Endothelial cell of umbilical vein (primary cell): ENCODE measurements around the gene MAP3K10. TPM values are rescaled to one million over a fixed set of nuclear protein-coding genes. Genes with fewer than 3 reads are reported as not detected.

Experiments used
- BruUV-seq: library from RNA; stranded (reverse); fragments of 400-500 nt; replicated peaks from 2 replicates; lab custom pipeline; 2021; lab: Mats Ljungman, UMichigan
- CTCF ChIA-PET: fragments of 300-600, 350-600 bp; sonication (Branson Sonifier 250); formaldehyde crosslinking; loops from one replicate; lab custom pipeline; 2021; ENCODE audit warnings: antibody characterized with exemption, inconsistent platforms; lab: Charles Lee
- POLR2A ChIA-PET: fragments of 300-600, 350-600 bp; sonication (Branson Sonifier 250); formaldehyde crosslinking; loops from one replicate; lab custom pipeline; 2021; ENCODE audit warnings: antibody characterized with exemption, inconsistent platforms; lab: Charles Lee
- DNase-seq: peaks from one replicate; pipeline ENCODE4 v3.0.0-alpha.2; 2011; ENCODE audit warnings: low read depth, low spot score
- FAIRE-seq: peaks from 2 replicates; lab custom pipeline; 2011; peaks lifted over from hg19 to GRCh38; lab: Jason Lieb, UNC
- H2AFZ ChIP-seq: 2 replicates; pipeline ENCODE4 v1.6.0; 2012; ENCODE audit warnings: low read depth, low read length, control low read depth, inconsistent platforms
- H3K27ac ChIP-seq: 2 replicates; pipeline ENCODE4 v1.5.1; 2011; ENCODE audit warnings: low read depth, mild to moderate bottlenecking, control low read depth, low read length, moderate library complexity; ENCODE audit not compliant: insufficient read depth
- H3K27me3 ChIP-seq, 2 experiments: 2 replicates each; pipeline versions ENCODE4 v1.6.0 to v1.6.1; 2011; ENCODE audit warnings: low read length in 2 of 2, mixed read lengths in 1 of 2; ENCODE audit not compliant: control insufficient read depth in 2 of 2, insufficient read depth in 2 of 2
- H3K36me3 ChIP-seq, 2 experiments: 2 replicates in 1 of 2; 3 replicates in 1 of 2; pipeline ENCODE4 v1.5.1; 2011; ENCODE audit warnings: low read length in 2 of 2, mild to moderate bottlenecking in 1 of 2, moderate library complexity in 1 of 2; ENCODE audit not compliant: control insufficient read depth in 2 of 2, insufficient read depth in 2 of 2; ENCODE audit errors: extremely low read depth in 1 of 2
- H3K4me1 ChIP-seq: 3 replicates; pipeline ENCODE4 v1.5.1; 2011; ENCODE audit warnings: mild to moderate bottlenecking, low read length; ENCODE audit not compliant: control insufficient read depth, insufficient read depth; ENCODE audit errors: extremely low read depth
- H3K4me2 ChIP-seq: 2 replicates; pipeline ENCODE4 v1.6.1; 2011; ENCODE audit warnings: low read length, control low read depth, mixed read lengths; ENCODE audit not compliant: insufficient read depth
- H3K4me3 ChIP-seq, 3 experiments: fragments of 200-600 bp in 1 of 3; sonication (generic), shearing (Covaris generic) in 1 of 3; replicated peaks in 1 of 3; 2 replicates each; pipeline ENCODE4 v1.5.1; 2011 to 2016; ENCODE audit warnings: control low read depth in 3 of 3, low read length in 3 of 3, mild to moderate bottlenecking in 2 of 3, inconsistent platforms in 1 of 3, low read depth in 1 of 3, moderate library complexity in 1 of 3; ENCODE audit not compliant: insufficient read depth in 1 of 3
- H3K79me2 ChIP-seq: 2 replicates; pipeline ENCODE4 v1.6.0; 2012; ENCODE audit warnings: low read length, inconsistent platforms; ENCODE audit not compliant: control insufficient read depth, insufficient read depth
- H3K9ac ChIP-seq: replicated peaks from 2 replicates; pipeline ENCODE3; 2011; ENCODE audit warnings: low read length, control low read depth; ENCODE audit not compliant: insufficient read depth; ENCODE audit errors: extremely low read depth
- H3K9me1 ChIP-seq: replicated peaks from 3 replicates; pipeline ENCODE4 v1.6.0; 2011; ENCODE audit warnings: mild to moderate bottlenecking, low read length; ENCODE audit not compliant: control insufficient read depth, insufficient read depth; ENCODE audit errors: extremely low read depth
- H3K9me3 ChIP-seq: replicated peaks from 2 replicates; pipeline ENCODE4 v1.5.1; 2012; ENCODE audit warnings: low read length, inconsistent platforms; ENCODE audit not compliant: control insufficient read depth, insufficient read depth
- H4K20me1 ChIP-seq: replicated peaks from 2 replicates; pipeline ENCODE3; 2011; ENCODE audit warnings: mild to moderate bottlenecking, low read length; ENCODE audit not compliant: control insufficient read depth, insufficient read depth; ENCODE audit errors: extremely low read depth
- POLR2AphosphoS5 ChIP-seq: IDR thresholded peaks from 2 replicates; pipeline ENCODE4 v1.6.1; 2012; ENCODE audit warnings: low read depth, mild to moderate bottlenecking, control low read depth, low read length, moderate library complexity; ENCODE audit not compliant: insufficient read depth
- dilution Hi-C: fragments of 300-500 bp; cut with MboI; formaldehyde crosslinking; loops from one replicate; pipeline ENCODE4 v1.15.0; 2019; ENCODE audit warnings: low sequenced_read_pairs; ENCODE audit not compliant: extremely low pct_ligation_motif_present
- intact Hi-C: fragments of 100-400 bp; cut with micrococcal nuclease; formaldehyde crosslinking; loops from one replicate; pipeline ENCODE4 v1.10.0; 2022
- polyA plus RNA-seq, 4 experiments: library from polyadenylated mRNA; depleted of rRNA in 3 of 4; stranded (reverse) in 3 of 4; unstranded in 1 of 4; fragments of >200 nt; gene quantifications; 2 replicates each; pipeline versions ENCODE4 v1.2.1 to v1.2.3, GENCODE V29; 2011 to 2012; ENCODE audit warnings: missing spikeins in 1 of 4
- total RNA-seq: library from RNA; stranded (reverse); gene quantifications from 2 replicates; pipeline ENCODE4 v1.2.3, GENCODE V29; 2021
- TF ChIP-seq, protein P1 (sequence below), 2 donors: IDR thresholded peaks; 1 replicate in 1 of 2; 2 replicates in 1 of 2; pipeline ENCODE4 v1.5.1; 2011; ENCODE audit warnings: low read length in 2 of 2, mild to moderate bottlenecking in 2 of 2, moderate library complexity in 2 of 2, control low read depth in 1 of 2, inconsistent platforms in 1 of 2, low read depth in 1 of 2; ENCODE audit not compliant: insufficient read depth in 1 of 2; ENCODE audit errors: extremely low read depth in 1 of 2

The MAP3K10 gene
- total and polyA plus RNA-seq, 2 donors (not counting 3 experiments of a cell fraction or from before 2014, with no cell fraction given), result 6.3 to 19.4 TPM

DNA sequence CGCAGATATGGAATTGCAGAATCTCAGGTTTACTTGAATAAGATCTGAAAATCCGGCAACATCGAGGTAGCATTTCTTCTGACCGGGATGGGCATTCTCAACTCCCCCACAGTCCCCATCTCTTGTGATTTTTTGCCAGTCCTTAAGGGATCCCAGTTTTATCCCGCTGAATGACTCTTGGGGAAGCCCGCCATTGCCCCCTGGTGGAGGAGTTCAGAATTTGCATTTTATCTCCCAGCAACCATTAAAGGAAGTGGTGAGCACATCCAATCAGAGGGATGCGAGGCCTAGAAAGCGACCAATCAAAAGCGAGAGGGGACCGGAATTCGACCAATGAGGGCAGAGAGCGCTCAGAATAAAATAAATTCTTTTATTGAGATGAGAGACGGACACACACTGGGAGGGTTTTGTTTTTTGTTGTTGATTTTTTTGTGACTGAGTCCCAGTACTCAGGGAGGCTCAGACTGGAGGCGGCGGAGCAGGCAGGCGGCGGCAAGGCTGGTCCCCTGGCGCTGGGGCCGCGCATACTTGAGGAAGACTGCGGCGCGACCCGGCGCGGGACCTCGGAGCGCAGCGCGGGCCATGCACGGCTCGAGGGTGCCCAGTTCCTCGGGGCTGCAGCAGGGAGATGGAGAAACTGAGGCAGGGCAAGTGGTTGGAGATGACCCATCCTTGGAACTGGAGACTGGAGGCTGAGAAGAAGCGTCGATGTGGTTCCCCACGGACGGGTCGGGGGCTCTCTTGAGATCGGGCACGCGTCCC lies 30.8 kb downstream of the MAP3K10 start:
- dilution Hi-C loops (no loop called here), intact Hi-C loops (loop anchor here (1.0 to 5.0 kb wide), 4 partner anchors 31 to 251 kb away; partner anchors contain the start of genes MAP3K10 and PSMC4)
- DNase-seq (peak; percentile 91), FAIRE-seq (peak; percentile 88)
- Histone ChIP-seq H3K27ac (no peak overlapping the region), H3K27me3 (peaks cover 23 to 30% of the 10 kb centered on the region in 2 experiments), H3K4me3 (no peak overlapping the region), H2AFZ (no peak overlapping the region), H3K9ac (no peak overlapping the region), H3K4me2 (no peak overlapping the region), H3K4me1 (peaks cover 11% of the 10 kb centered on the region), H3K36me3 (no peaks in the 10 kb centered on the region), H3K9me1 (no peaks in the 10 kb centered on the region), H4K20me1 (no peaks in the 10 kb centered on the region), H3K79me2 (no peaks in the 10 kb centered on the region), H3K9me3 (no peaks in the 10 kb centered on the region)
- POLR2A ChIA-PET, result no interaction called here
- no TSS peak for BruUV-seq
- TF ChIP-seq POLR2AphosphoS5, result no peak
- TF ChIP-seq, protein P1, sequence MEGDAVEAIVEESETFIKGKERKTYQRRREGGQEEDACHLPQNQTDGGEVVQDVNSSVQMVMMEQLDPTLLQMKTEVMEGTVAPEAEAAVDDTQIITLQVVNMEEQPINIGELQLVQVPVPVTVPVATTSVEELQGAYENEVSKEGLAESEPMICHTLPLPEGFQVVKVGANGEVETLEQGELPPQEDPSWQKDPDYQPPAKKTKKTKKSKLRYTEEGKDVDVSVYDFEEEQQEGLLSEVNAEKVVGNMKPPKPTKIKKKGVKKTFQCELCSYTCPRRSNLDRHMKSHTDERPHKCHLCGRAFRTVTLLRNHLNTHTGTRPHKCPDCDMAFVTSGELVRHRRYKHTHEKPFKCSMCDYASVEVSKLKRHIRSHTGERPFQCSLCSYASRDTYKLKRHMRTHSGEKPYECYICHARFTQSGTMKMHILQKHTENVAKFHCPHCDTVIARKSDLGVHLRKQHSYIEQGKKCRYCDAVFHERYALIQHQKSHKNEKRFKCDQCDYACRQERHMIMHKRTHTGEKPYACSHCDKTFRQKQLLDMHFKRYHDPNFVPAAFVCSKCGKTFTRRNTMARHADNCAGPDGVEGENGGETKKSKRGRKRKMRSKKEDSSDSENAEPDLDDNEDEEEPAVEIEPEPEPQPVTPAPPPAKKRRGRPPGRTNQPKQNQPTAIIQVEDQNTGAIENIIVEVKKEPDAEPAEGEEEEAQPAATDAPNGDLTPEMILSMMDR (IDR thresholded peaks at IDR 0.05; ENCODE audit: extremely low read depth in 1 of 2, insufficient read depth in 1 of 2, low read depth in 1 of 2, low read length in 2 of 2), result peak; percentile 73 to 88
- CTCF ChIA-PET, result interaction anchor here (0.9 to 2.7 kb wide), 3 partner anchors 9 to 82 kb away, joined by 3 to 19 read pairs (median 8); no protein-coding TSS in a partner anchor
